PC-9 (cell line): Measurements from ENCODE around the gene TES. TPM values are rescaled to one million over a fixed set of nuclear protein-coding genes. Genes with fewer than 3 reads are reported as not detected.

ENCODE experiments used
- BruUV-seq: library from RNA; stranded (reverse); fragments of 400-500 nt; replicated peaks from 2 replicates; lab custom pipeline; 2021; lab: Mats Ljungman, UMichigan
- CTCF ChIA-PET: fragments of 300-600 bp; sonication (Branson Sonifier 250); formaldehyde crosslinking; loops from one replicate; lab custom pipeline; 2022; ENCODE audit warnings: antibody characterized with exemption; lab: Charles Lee
- POLR2A ChIA-PET: fragments of 300-600 bp; sonication (Branson Sonifier 250); formaldehyde crosslinking; loops from one replicate; lab custom pipeline; 2022; ENCODE audit warnings: antibody characterized with exemption; ENCODE audit not compliant: unreplicated experiment; lab: Charles Lee
- DNase-seq, 2 experiments: peaks; one replicate each; pipeline versions ENCODE4 v3.0.0 to v3.0.0-alpha.2; 2015 to 2022; ENCODE audit warnings: mixed read lengths in 1 of 2
- H2AFZ ChIP-seq: fragments of 200-600 bp; sonication (generic); 2 replicates; pipeline ENCODE4 v1.8.1; 2017; ENCODE audit warnings: antibody characterized with exemption
- H3F3A ChIP-seq: fragments of 200-600 bp; sonication (generic); 2 replicates; pipeline ENCODE4 v1.8.1; 2017; ENCODE audit warnings: antibody characterized with exemption, mild to moderate bottlenecking, low read depth; ENCODE audit not compliant: insufficient read depth
- H3K27ac ChIP-seq: fragments of 200-600 bp; sonication (generic); 2 replicates; pipeline ENCODE4 v1.6.1; 2016; ENCODE audit warnings: mixed run types
- H3K27me3 ChIP-seq: fragments of 200-600 bp; sonication (generic); 2 replicates; pipeline ENCODE4 v1.6.1; 2016; ENCODE audit warnings: low read depth, mixed run types; ENCODE audit not compliant: insufficient read depth
- H3K36me3 ChIP-seq: fragments of 200-600 bp; sonication (generic); 2 replicates; pipeline ENCODE4 v1.6.1; 2016; ENCODE audit warnings: low read depth, mixed run types
- H3K4me1 ChIP-seq: fragments of 200-600 bp; sonication (generic); replicated peaks from 2 replicates; pipeline ENCODE4 v1.6.1; 2016; ENCODE audit warnings: mixed run types; ENCODE audit not compliant: insufficient read depth
- H3K4me2 ChIP-seq: fragments of 200-600 bp; sonication (generic); 2 replicates; pipeline ENCODE4 v1.6.1; 2017; ENCODE audit warnings: mixed run types
- H3K4me3 ChIP-seq: fragments of 200-600 bp; sonication (generic); 2 replicates; pipeline ENCODE4 v1.6.1; 2016; ENCODE audit warnings: mixed run types
- H3K79me2 ChIP-seq: fragments of 200-600 bp; sonication (generic); 2 replicates; pipeline ENCODE4 v1.6.1; 2017; ENCODE audit warnings: low read depth, mixed run types
- H3K9me2 ChIP-seq: fragments of 200-600 bp; sonication (generic); 2 replicates; pipeline ENCODE4 v1.8.1; 2017; ENCODE audit warnings: mild to moderate bottlenecking; ENCODE audit not compliant: insufficient read depth
- H3K9me3 ChIP-seq: fragments of 200-600 bp; sonication (generic); 2 replicates; pipeline ENCODE4 v1.8.1; 2016; ENCODE audit warnings: low read depth; ENCODE audit not compliant: insufficient read depth
- H4K20me1 ChIP-seq: fragments of 200-600 bp; sonication (generic); 2 replicates; pipeline ENCODE4 v1.8.1; 2017; ENCODE audit not compliant: insufficient read depth
- CTCF ChIP-seq: fragments of 200-600 bp; sonication (generic); conservative IDR thresholded peaks from 2 replicates; pipeline ENCODE4 v1.6.1; 2017; ENCODE audit warnings: mixed run types, antibody characterized with exemption, mild to moderate bottlenecking, moderate library complexity
- EZH2 ChIP-seq: fragments of 200-600 bp; sonication (generic); IDR thresholded peaks from 2 replicates; pipeline ENCODE4 v1.8.0; 2017; ENCODE audit warnings: antibody characterized with exemption, low read depth
- intact Hi-C: fragments of 100-400 bp; cut with micrococcal nuclease; formaldehyde crosslinking; loops from one replicate; pipeline ENCODE4 v1.10.0; 2022; ENCODE audit not compliant: unreplicated experiment
- total RNA-seq: library from RNA; stranded (reverse); gene quantifications from 2 replicates; pipeline ENCODE4 v1.2.3, GENCODE V29; 2021

Gene TES
- total RNA-seq, 1 experiment from 2014 or later = 210 TPM

DNA sequence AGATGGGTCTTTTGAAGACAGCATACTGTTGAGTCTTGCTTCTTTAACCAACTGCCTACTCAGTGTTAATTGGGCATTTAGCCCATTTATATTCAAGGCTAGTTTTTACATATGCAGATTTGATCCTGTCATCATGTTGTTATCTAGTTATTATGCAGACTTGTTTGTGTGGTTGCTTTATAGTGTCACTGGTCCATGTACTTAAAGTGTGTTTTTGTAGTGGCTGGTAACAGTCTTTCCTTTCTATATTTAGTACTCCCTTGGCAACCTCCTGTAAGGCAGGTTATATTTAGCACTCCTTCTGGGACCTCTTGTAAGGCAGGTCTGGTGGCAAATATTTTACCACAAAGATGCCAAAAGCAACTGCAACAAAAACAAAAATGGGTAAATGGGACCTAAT lies 66.7 kb downstream of the TES start:
- Histone ChIP-seq H3K4me2 (no peak overlapping the region), H3K79me2 (no peaks in the 10 kb centered on the region), H3K36me3 (no peaks in the 10 kb centered on the region), H3K4me3 (no peak overlapping the region), H3K27ac (no peak overlapping the region), H3K9me2 (no peaks in the 10 kb centered on the region), H3K4me1 (peaks cover 26% of the 10 kb centered on the region), H3F3A (peaks cover 21% of the 10 kb centered on the region), H2AFZ (no peak overlapping the region), H3K9me3 (peaks cover 5% of the 10 kb centered on the region; the same call in 1 of the 2 replicates), H3K27me3 (no peaks in the 10 kb centered on the region), H4K20me1 (no peaks in the 10 kb centered on the region)
- intact Hi-C loops = no loop called here
- no peak for TF ChIP-seq CTCF
- BruUV-seq = no TSS peak
- ChIA-PET POLR2A (no interaction called here), CTCF (no interaction called here)
- DNase-seq = no peak

- no peak overlapping the region for H3K4me3 ChIP-seq
- H3K36me3 ChIP-seq = no peaks in the 10 kb centered on the region
- no peaks in the 10 kb centered on the region for H4K20me1 ChIP-seq
- H3K27ac ChIP-seq = no peak overlapping the region
- H3K4me1 ChIP-seq = peaks cover 4% of the 10 kb centered on the region
- BruUV-seq = no TSS peak
- no peak for DNase-seq
- H3K79me2 ChIP-seq = no peaks in the 10 kb centered on the region
- TF ChIP-seq EZH2 (no peak), CTCF (no peak)
- H3K9me3 ChIP-seq = peaks cover 5% of the 10 kb centered on the region; the same call in 1 of the 2 replicates
- H2AFZ ChIP-seq = no peak overlapping the region
- ChIA-PET POLR2A (interaction anchor here (0.7 kb wide), 1 partner anchor 9 kb away, joined by 4 read pairs; no protein-coding TSS in a partner anchor), CTCF (no interaction called here)
- H3K9me2 ChIP-seq = no peaks in the 10 kb centered on the region
- H3F3A ChIP-seq = no peaks in the 10 kb centered on the region
- intact Hi-C loops = no loop called here
- H3K27me3 ChIP-seq = no peaks in the 10 kb centered on the region
- H3K4me2 ChIP-seq = no peak overlapping the region
Measured at GRCh38 chr7:116279217-116279616, 68.9 kb downstream of the TES start.

DNA sequence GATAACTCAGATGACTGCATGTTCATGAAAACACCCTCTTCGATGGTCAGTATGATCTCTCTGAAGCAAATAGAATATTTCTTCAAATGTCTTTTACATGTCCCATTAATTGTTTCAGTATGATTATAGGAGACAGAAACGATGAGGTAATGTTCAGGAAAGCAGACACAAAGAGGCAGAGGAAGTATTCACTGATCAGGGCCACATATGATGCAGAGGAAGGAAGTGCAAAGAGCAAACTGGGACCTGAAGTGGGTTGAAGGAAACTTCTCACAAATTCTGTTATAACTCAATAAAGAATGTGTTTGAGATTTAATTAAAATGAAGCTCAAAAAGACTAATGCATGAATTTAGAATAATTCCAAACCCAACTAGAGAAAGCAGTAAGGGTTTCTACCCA lies 70.5 kb downstream of the TES start:
- no peaks in the 10 kb centered on the region for H4K20me1 ChIP-seq
- no TSS peak for BruUV-seq
- DNase-seq = no peak
- H3F3A ChIP-seq = no peaks in the 10 kb centered on the region
- H3K4me3 ChIP-seq = no peak overlapping the region
- no peak for TF ChIP-seq CTCF
- no peak for TF ChIP-seq EZH2
- no peaks in the 10 kb centered on the region for H3K27me3 ChIP-seq
- no peak overlapping the region for H3K27ac ChIP-seq
- CTCF ChIA-PET = no interaction called here
- H3K79me2 ChIP-seq = no peaks in the 10 kb centered on the region
- peaks cover 5% of the 10 kb centered on the region; the same call in 1 of the 2 replicates for H3K9me3 ChIP-seq
- POLR2A ChIA-PET = interaction anchor here (0.6 to 0.7 kb wide), 2 partner anchors 422 to 851 kb away, joined by 4 to 8 read pairs; no protein-coding TSS in a partner anchor
- no peaks in the 10 kb centered on the region for H3K4me1 ChIP-seq
- no peak overlapping the region for H3K4me2 ChIP-seq
- no peaks in the 10 kb centered on the region for H3K36me3 ChIP-seq
- no peak overlapping the region for H2AFZ ChIP-seq
- intact Hi-C loops = no loop called here
- no peaks in the 10 kb centered on the region for H3K9me2 ChIP-seq
